Measurements from ENCODE around the gene GABBR2.

GABBR2 gene

DNA sequence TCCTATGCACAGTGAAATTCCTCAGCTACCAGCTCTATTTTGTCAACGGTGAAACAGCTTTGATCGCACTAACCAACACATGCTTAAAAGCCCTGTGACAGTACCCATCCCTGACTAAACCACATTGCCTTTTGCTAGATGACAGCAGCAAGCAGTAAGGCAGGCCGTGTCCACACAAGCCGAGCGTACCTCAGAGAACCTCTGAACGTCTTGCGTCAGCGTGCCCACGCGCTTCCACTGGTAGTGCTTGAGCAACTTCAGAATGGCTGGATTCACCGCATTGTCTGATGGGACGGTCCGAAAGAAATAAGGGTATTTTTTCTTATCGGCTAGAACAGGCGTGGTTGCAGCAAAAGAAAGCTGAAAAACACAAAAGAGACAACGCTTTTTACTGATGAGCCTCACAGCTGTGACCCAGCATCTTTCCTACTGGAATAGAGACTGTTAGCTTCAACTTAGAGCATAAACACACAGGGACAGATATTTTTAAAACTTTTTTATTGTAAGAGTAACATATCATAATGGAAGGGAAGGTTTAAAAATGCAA, 167.0 kb downstream of the GABBR2 start:
- DNase-seq (ENCODE audit: low read depth) = no peak

DNA sequence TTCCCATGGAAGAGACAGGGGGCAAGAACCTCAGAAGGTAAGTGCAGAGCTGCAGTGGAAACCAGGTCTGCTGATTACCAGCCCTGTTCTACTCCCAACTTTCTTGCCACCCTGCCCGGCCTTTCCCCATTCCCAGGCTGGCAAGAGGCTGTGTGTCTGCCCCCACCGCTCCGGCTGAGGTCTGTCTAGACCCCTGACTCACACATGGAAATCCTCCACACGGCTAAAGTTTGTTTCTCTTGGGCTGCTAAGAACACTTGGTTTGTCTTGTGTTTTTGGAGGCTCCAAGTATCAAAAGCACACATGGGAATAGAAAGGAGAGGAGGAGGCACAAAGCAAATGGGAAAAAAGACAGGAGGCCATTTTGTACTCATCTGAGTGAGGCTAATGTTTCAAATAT, 168.3 kb downstream of the GABBR2 start:
- no peak for DNase-seq (ENCODE audit: low read depth)

DNA sequence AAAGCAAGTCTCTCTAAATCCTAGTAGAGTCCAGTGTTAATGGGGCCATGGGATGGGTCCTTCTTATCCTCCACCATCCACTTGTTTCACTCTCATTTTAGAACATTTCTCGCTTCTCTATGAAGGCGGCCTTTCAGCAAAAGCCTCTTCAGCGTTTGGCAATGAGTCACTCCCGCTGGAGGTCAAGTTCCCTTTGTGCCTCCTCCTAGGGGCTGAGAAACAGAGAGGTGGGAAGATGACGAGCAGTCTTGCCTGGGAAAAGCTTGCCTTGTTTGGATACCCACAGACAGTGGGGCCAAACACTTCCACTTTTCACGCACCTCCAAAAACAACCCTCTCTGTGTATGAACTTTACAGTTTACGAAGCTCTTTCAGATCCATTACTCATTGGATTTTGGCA, 168.8 kb downstream of the GABBR2 start:
- DNase-seq (ENCODE audit: low read depth) = no peak

DNA sequence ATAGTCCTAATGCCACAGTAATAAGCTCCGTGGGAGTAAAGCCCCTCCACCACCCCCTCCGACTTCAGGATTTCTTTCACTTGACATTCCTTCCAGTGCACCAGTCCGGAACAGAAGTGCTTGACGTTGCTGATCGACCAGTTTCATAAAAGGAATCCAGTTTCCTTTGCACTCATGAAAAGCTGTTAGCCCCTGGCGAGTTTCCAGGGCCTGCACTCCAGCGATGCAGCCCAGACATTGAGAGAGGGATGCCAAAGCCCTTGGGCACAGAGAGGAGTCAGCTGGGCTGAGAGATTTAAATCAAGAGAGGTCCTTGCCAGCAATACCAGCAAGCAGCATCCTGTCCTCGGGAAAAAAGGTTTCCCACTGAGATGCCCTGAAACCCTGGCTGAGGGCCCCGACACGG, 170.1 kb downstream of the GABBR2 start:
- DNase-seq (ENCODE audit: low read depth) = no peak

DNA sequence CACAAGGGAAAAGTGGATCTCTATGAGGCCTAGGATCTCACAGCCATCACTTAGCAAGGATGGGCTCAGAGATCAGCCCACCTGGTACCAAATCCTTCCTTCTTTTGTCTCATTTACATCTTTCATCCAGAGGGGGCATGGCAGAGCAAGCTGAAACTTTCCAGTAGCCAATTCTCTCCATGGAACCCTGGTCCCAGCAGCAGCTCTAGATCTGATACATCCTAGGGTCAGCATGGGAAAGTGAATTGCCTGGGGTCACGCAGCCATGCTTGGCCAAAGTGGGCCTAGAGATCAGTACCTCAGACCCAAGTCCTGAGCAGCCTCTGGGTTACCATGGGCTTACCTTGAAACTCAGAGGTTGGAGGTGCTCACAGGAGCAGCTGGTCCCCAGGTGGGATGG, 170.5 kb downstream of the GABBR2 start:
- no peak for DNase-seq (ENCODE audit: low read depth)

DNA sequence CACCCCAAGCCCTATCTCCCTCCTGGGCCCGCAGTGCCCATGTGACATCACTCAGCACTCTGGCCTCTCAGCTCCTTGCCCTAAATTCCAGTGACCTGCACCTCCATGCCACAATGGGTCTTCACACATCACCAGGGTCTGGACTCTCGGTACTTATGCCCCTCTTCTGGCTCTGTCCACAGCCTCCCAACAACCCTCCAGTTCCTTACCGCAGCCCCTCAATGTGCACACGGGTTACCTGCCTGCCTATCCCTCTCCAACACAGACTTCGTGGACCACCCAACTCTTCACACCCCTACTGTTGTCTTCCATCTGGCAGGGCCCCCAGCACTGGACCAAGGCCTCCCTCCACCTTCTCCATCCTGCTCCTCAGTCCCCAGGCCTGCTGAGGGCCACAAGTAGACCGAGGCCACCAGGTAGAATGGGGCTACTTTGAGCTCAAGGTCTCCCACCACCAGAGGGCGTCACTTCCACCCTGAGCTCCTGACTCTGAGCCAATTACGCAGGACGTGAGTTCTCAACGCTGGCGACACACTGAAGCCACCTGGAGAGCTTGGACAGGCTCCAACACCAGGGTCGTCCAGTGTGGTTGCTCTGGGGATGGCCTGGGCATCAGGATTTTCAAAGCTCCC, 172.1 kb downstream of the GABBR2 start:
- no peak for DNase-seq (ENCODE audit: low read depth)

DNA sequence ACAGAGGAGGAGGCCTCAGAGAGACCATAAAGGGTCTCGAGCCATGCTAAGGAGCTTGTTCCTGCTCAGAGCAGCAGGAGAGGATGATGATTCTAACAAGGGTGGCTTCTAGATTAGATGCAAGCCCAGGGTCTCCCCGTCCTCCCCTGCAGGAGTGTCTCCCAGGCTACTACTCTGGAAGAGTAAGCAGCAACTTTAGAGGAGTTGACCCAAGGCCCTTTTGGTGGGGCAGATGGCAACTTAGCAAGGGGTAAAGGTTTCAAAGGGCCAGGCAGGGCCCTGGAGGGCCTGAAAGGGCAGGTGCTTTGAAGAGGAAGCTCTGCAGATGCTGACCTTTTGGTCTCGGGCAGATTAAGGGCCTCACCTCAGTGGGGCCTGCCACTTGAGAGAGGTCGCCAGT, 174.9 kb downstream of the GABBR2 start:
- DNase-seq (ENCODE audit: low read depth) = no peak

DNA sequence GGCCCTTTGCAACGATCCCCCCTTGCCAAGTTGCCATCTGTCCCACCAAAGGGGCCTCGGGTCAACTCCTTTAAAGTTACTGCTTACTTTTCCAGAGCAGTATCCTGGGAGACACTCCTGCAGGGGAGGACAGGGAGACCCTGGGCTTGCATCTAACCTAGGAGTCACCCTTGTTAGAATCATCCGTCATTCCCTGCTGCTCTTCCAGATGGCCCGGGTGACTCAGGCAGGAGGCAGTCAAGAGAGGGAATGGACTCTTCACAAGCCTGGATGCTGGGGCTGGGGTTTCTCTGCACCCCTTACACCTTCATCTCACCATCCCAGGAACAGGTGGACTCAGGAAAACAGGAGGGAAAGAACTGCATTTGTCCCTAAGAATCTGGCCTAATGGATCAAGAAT, 175.6 kb downstream of the GABBR2 start:
- DNase-seq (ENCODE audit: low read depth) = no peak

DNA sequence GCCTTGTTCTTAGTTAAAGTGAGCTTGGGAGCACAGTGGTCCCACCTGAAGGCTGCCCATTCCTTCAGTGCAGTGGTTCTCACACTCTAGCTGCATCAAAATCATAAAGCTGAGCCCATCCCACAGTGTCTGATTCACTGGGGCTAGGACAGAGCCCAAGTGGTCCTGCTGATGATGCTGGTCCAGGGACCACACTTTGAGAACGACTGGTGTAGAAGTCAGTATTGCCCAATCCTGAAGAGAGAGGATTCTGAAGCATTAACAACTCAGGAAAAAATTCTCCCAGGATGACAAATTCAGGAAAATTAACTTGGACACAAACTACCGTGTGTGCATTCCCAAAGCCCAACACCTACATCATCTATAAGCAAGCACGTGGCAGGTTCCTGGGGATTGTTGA, 176.2 kb downstream of the GABBR2 start:
- no peak for DNase-seq (ENCODE audit: low read depth)

DNA sequence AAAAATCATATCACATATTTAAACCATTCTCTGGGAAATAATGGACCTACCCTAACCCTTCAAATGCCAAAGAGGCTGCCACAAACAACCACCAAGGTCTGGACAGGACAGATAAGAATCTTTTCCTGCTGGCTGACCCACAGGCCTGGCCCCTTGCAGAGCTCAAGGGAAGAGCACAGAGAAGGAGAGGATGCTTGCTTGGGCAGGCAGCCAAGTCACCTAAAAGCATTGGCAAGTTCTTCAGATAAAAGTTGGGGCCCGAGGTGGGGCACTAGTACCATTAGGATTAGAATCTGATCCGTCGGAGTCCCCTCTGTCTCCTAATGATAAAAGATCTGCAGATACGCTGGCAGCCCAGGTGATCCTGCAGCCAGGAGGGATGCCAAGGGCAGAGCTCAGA, 176.6 kb downstream of the GABBR2 start:
- DNase-seq (ENCODE audit: low read depth) = no peak

DNA sequence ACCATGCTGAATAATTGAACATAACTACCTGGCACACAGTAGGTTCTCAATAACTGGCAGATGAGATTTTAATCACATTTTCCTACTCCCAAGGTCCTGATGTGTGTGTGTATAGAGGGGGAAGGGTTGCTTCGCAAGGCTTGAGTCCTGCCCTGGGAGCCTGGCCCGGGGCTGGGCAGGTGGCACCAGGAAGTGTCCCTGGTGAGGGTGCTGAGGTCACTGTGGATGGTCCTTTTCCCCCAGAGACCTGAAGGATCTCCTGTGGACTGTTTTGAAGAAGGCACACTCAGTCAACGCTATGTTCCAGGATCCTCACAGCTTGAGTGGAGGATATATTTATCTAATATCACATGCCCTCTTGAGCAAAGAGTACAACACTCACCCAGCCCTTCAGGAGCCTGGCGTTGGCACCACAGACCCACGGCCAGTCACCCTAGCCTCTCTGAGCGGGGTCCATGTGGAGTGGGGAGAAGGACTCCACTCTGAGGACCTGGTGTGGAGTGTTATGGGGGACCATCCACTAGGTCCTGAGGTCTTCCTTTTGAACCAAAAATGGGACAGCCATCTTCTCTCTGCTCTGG, 177.8 kb downstream of the GABBR2 start:
- DNase-seq (ENCODE audit: low read depth) = no peak

DNA sequence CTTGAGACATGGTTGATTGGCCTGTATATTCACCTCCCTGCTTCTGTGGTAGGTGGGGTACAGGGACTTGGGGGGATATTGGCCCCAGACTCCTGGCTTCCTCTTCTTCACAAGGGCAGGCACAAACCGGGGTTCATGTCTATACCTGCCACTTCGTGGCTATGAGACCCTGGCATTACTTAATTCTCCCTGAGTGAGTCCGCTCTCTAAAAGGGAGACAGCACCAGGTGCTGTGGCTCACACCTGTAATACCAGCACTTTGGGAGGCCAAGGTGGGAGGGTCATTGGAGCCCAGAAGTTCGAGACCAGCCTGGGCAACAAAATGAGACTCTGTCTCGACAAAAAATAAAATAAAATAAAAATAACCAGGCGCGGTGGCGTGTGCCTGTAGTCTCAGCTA, 178.5 kb downstream of the GABBR2 start:
- DNase-seq (ENCODE audit: low read depth) = no peak

DNA sequence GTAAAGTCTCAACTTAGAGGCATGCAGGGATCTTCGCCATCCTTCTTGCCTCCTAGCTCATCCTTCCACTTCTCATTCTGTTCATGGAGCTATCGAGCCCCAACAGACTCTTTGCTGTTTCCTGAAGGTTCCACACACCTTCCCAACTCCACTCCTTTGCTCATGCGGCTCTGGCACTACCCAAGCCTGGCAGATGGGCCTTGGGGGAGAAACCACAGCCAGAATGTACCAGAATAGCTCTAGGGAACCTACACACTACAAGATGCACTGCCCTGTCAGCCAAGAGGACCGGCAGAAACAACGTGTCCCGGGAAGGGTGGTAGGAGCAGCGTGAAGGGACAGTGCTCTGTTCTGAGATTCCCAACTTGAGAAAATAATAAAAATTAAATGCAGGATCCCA, 178.9 kb downstream of the GABBR2 start:
- DNase-seq (ENCODE audit: low read depth) = no peak

DNA sequence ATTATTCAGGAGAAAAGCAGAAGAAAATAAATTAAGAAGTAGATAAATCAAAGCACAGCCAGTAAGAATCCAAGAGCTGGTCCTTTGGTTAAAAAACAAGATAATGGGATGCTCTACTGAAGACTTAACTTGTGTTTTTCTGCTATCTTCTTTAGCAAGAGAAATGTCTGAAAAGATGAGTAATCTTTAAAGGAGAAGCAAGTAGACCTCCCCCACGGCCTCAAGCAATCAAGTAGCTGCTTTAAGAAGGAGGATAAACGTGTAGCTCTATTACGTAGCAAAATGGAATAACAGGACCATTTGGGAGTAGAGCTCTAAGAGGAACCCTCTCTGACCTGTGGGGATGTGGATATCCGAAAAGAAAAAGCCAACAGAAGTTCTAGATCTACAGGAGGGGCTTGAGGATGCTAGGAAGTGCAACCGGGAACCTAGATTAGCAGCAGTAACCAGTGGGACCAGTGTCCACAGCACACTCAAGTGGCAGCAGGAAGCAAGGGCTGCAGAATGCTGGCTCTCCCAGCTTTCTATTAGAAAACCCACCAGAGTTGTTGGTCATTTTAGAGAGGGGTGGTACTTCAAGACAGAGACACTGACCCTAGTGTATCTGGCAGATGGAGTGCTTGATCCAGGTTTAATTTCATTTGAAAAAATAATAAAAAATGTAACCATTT, 185.4 kb downstream of the GABBR2 start:
- no peak for DNase-seq (ENCODE audit: low read depth)

DNA sequence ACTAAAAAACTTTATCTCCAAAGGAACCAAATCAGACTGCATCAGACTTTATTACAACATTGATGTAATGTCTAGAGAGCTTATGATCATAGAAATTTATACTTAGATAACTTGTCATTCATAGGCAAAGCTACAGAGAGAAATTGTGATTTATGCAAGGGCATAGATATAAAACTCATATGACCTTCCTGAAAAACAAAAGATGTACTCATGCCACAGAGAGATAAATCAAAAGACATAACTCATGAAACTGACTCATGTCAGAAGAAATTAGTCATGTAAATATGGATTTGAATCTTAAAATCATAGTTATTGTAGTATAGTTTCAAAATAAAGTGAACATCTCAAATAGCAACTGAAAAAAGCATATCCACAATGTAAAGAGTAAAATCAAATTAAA, 186.2 kb downstream of the GABBR2 start:
- DNase-seq (ENCODE audit: low read depth) = no peak

DNA sequence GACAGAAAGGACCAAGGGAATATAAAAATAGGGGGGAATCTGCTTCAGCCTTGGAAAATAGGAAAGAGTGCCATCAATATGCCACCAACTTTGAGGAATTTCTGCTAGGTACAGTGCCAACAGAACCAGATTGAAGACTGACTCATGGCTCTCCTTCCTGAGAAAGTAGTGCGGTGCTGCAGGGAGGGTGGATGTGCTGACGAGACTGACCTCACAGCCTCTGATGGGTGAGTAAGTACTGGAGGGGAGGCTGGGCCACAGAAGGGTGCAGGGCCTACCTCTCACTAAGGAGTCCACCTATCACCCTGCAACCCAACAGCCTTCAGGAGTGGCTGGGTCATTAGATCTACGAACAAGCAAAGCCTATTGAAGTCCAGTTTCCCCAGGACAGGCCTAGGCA, 187.6 kb downstream of the GABBR2 start:
- peak; percentile 59 for DNase-seq (ENCODE audit: low read depth)

DNA sequence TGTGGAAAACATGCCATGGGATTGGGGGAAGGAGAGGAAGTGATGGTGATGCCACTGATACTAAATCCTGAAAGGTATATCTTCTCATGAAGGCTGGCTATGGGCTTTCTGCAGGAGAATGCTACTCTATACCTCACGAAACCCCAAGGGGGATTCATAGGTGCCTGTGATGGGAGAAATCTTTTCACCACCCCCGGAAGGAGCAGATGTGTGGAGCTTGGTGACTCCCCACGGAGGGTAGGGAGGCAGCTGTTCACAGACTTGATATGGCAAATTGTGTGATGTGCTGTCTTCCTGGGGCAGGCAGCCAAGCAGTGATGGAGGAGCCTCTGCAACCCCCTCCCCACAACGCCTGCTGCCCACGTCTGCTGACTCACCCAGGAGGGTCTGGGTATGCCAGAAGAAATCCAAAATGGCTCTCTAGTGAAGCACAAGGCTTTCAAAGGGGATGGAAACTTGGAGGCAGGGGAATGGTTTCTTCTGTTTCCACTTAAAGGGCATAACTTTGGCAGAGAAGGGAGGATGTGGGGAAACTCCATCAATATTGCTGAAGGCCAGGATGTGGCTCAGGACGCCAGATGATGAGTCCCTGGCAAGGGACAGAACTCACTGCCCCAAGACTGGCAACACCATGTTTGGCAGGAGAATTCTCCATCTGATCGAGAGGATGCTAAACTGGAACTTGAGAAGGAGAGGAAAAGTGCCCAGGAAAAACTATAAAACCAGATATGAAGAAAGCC, 188.3 kb downstream of the GABBR2 start:
- DNase-seq (ENCODE audit: low read depth) = peak; percentile 18

DNA sequence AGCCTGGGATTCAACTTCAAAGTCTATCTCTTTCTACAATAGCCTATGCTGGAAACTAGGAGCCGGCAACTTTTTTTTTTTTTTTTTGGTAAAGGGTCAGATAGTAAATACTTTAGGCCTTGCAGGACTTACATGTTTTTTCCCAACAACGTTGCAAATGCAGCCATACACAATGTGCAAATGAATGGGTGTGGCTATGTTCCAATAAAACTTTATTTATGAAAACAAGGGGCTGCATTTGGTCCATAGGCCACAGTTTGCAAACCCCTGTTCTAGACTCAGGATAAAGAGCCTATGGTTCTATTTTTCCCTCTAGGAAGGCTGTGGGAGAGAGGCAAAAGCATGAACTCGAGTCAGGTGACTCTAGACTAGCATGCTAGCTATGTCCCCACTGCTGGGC, 189.1 kb downstream of the GABBR2 start:
- DNase-seq (ENCODE audit: low read depth) = no peak

DNA sequence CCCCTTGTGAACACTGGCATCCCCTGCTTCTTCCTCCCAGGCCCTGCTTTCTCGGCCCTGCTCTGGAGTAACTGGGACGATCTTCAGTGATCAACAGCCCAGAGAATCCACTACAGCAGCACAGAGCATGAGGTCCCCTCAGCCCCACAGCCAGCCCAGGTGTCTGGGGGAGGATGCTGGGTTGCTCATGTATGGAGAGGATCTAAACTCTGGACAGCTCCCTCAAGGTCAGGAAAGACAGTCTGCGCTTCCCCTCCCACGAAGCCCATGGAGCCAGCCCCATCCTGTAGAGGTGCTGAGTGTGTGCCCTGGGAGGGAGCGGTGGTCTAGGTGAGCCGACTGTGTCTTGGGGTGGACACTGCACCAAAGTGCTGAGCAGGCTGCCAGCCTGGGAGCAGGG, 190.2 kb downstream of the GABBR2 start:
- DNase-seq (ENCODE audit: low read depth) = no peak

DNA sequence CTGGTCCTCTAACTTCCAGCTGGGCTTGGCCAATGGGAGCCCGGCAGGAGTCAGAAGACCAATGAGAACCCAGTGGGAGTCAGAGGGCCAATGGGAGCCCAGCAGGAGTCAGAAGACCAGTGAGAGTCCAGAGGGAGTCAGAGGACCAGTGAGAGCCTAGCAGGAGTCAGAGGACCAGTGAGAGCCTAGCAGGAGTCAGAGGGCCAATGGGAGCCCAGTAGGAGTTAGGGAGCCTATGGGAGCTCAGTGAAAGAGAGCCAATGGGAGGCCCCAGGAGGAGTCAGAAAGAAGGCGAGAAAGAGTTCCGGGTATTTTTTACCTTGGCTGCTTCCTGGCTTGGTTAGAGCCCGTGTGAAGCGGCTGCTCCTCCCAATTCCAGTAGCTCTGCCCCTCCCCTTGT, 191.0 kb downstream of the GABBR2 start:
- DNase-seq (ENCODE audit: low read depth) = no peak

DNA sequence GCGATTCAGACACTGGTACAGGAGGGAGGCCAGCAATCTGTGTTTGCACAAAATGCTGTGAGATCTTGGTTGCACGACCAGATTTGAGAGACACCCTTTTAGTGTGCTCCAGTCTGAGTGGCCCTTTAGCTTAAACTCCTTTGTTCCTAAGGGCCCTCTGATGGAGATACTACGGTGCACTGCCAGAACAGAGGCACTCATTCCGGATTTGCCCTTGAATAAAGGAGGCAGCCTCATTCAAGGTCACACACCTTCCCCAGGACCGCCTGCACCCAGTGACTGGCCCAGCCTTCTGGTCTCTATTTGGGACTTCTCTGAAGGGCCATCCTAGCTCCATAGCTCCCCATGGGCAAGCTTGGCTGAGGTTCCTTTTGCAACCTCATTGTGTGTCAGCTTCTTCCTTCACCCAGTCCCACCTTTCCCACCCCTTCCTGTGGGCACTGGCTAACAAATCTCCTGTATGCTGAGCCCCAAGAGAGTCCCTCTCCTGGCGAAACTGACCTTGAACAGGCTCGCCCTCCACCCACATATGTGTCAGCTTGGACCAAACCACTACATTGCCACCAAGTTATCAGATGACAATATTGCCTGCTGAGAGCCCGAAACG, 191.7 kb downstream of the GABBR2 start:
- DNase-seq (ENCODE audit: low read depth) = no peak

DNA sequence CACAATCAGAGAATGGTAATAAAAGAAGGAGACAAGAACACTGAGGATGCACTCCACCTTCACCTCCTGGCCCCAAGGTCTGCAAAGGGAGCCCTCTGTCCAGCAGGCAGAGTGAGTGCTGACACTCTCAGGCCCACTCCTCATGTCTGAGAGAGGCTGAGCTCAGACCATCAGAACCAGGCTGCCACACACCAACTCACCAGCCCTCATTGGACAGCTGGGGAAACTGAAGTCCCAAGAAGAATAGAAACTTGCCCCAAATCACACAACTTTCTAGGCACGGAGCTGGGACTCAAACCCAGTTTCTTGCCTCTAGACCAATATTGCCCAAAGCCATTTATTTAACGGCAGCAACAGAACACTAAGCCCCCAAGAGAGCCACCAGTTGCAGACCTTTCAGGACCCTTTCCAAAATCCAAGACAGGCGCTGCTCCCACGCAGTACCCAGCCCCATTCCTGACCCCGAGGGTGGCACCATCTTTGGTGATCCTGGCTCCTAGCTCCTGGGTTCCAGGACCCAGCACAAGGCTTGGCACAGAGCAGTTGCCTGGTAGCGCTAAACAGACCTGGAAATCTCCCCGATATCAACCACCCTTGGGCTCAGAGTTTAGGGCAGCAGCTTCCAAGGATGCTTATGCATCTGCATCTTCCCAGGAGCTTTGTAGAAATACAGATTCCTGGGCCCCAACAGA, 192.4 kb downstream of the GABBR2 start:
- DNase-seq (ENCODE audit: low read depth) = no peak
